HG02852 (cell line): Measurements from ENCODE around the gene IQCE.
"Not testable (repeated sequence)": the region's sequence is repeated elsewhere in the genome, so short reads cannot be mapped to it uniquely, and the experiment has no call there.

Experiments
- ATAC-seq: cut with Tn5 transposase; IDR thresholded peaks from one replicate; pipeline ENCODE4 v1.9.1; 2021; ENCODE audit warnings: mild to moderate bottlenecking, moderate library complexity; ENCODE audit not compliant: unreplicated experiment

IQCE gene

DNA sequence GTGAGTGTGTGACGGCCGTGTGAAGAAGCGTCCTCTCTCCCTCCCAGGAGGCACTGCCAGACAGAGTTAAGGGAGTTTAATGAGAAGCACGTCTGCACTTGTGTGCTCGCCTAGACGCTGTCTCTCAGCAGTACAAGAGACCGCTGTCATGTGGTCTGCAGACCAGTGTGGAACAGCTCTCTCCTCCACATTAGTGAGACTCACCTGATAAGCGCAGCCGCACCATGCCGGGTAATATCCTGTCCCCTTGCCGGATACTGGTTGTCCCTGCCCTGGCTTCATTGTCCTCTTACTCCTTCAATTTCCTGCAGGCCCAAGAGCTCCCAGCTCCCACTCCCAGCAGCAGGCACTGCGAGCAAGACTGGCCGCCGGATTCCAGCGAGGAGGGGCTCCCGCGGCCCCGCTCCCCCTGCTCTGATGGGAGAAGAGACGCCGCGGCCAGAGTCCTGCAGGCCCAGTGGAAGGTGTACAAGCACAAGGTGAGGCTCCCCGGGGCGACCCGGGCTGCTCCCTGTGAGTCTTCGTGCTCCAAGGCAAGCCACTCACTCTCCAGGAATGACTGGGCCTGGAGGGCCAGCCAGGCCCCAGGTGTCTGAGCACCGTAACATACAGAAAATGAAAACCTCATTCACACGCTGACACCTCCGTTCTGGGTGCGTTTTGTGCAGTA is 39.5 kb downstream of the IQCE start:
- ATAC-seq, result no peak

- no peak for ATAC-seq
These were observed 42.3 kb downstream of the IQCE start for GRCh38 chr7:2601065-2601464.

GRCh38 chr7:2601907-2602306 is 43.1 kb downstream of the IQCE start:
- ATAC-seq, result no peak

- ATAC-seq, result no peak
These were observed 43.7 kb downstream of the IQCE start for GRCh38 chr7:2602406-2603043.

DNA sequence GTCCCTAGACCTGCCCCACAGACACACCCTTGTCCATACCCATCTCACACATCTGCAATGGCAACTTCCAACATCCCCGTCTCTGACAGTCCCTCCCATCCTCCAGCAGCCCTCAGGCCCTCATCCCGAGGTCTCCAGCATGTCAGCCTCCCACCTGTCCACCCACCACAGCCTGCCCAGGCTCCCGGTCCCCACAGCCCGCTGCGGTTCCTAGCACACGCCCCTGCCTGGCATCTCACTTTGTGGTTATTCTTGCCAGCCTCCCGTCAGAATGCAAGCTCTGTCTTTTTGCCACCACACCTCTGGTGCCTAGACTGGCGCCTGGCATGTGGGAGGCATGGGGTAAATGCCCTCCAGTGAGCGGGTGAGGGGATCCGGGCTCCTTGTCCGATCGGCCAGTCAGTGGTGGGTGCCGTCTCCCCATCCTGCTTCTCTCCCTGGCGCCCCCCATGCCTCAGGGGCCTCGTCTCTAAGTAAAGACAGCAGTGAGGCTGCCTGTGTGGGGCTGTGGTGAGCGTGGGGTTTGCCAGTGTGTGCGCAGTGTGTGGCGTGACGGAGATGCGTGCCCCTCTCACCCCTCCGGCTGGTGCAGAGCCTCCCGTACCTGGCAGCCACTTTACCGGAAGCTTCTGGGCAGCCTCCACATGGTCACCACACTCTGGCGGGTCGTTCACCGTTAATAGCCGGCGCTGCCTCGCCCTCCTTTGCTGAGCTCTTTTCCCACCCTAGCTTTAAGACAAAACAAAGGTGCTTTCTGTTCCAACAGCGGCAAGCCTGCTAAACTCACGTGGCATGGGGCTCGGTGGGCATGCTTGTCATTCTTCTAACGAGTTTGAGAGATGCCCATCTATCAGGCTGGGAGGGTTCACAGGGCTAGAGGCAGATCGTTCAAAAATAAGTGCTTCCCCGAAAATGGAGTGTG is 44.5 kb downstream of the IQCE start:
- no peak for ATAC-seq

DNA sequence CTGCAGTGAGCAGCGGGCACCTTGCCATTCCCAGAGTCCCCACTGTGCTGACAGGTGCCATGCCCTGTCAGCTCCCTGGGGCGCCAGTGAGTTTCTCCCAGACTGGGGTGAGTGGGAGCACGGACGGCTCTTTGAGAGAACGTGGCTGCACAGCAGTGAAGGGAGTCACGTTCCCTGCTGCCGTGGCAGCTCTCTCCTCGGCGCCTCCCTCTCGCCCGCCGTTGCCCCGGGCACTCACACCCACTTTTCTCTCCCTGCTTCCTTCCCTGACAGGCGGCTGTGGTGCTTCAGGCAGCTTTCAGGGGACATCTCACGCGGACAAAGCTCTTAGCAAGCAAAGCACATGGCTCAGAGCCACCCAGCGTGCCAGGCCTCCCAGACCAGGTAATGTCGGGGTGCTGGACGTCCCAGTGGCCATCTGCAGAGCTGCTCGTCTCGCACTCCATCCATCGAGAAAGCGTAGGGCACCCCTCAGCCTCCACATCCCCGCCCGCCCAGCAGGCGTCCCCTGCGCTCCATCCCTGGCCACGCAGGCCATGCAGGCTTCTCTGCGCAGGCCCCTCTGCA is 45.9 kb downstream of the IQCE start:
- no peak for ATAC-seq

DNA sequence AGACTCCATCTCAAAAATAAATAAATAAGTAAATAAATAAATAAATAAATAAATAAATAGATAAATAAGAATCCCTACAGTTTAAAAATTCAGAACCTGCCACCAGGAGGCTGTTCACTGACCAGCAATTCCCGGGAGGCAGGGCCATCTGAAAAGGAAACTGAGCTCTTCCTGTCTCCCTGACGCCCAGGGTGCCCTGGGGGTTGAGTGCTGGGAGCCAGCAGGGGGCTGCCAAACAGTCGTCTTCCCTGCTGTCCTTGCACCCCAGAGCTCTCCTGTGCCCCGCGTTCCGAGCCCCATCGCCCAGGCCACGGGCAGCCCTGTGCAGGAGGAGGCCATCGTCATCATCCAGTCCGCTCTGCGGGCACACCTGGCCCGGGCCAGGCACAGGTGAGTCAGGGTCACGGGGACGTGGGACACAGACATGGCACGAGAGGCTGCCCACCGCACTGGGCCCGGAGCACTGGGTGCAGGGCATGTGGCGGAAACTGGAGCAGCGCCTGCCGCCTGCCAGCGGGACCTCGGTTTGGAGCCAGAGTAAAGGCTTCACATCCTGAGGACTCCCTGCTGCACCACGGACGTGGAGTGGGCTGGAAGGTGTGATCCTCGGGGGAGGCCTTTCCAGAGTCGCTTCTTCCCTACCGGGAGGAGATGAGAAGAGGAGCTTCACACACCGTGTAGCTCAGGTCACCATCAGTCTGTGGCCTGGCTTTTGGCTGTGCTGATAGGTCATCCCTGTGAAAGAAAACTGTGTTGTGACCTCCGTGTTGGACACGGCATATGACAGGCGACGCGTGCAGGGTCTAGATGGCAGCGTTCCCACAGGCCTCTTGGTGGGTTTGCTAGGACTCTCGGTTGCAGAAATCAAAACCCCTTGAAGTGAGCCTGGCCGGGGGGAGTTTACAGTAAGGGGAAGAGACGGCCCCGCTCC is 47.1 kb downstream of the IQCE start:
- ATAC-seq, result no peak

DNA sequence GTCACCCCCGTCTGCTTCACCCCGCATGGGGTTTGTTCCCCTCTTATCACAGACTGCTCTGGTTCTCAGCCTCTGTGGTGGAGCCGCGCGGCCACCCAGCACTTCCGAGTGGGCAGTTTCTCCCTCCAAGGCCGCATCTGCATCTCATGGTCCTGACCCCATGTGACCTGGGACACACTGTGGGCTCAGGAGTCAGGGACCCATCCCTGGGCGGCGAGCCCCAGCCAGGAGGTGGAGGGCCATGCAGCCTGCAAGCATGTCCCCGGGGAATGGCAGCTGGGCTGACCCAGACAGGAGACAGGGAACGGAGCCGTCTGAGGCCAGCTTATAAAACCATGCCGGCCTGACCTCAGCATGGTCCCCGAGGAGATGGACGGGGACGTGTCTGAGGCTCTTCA is 47.8 kb downstream of the IQCE start:
- no peak for ATAC-seq

GRCh38 chr7:2607122-2607922 is 48.5 kb downstream of the IQCE start:
- no peak for ATAC-seq

GRCh38 chr7:2607923-2608904 is 49.4 kb downstream of the IQCE start:
- no peak for ATAC-seq

DNA sequence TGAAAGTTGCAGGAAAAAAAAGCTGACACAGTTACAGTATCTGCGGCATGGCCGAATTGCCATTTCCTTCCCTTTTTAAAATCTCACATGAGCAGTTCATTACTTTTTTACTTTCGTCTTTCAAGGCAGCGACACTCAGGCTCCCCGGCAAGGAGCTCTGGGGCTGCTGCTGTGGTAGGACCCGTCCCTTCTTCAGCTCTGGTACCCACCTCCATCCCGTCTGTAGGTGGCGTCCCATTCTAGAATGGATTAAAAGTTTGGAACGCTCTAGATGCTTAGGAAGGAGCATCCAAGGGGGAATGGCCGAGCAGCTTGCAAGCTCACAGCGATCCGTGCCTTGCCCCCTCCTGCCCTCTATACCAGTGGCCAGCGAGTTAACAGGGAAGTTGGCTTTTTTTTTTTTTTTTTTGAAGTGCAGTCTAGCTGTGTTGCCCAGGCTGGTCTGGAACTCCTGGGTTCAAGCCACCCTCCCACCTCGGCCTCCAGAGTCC is 50.2 kb downstream of the IQCE start:
- no peak for ATAC-seq

DNA sequence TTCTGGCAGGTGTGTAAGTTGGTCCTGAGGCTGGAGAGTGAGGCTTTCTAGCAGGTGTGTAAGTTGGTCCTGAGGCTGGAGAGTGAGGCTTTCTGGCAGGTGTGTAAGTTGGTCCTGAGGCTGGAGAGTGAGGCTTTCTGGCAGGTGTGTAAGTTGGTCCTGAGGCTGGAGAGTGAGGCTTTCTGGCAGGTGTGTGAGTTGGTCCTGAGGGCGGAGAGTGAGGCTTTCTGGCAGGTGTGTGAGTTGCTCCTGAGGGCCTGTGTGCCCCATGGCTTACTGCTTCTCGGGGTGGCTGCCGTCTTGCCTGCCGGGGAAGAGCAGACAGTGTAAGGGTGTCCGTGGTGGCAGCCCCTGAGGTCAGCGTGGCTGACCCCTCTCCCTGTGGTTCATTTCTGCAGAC is 50.9 kb downstream of the IQCE start:
- not testable (repeated sequence) for ATAC-seq

- no peak for ATAC-seq
These were observed 51.7 kb downstream of the IQCE start for GRCh38 chr7:2610466-2610865.

DNA sequence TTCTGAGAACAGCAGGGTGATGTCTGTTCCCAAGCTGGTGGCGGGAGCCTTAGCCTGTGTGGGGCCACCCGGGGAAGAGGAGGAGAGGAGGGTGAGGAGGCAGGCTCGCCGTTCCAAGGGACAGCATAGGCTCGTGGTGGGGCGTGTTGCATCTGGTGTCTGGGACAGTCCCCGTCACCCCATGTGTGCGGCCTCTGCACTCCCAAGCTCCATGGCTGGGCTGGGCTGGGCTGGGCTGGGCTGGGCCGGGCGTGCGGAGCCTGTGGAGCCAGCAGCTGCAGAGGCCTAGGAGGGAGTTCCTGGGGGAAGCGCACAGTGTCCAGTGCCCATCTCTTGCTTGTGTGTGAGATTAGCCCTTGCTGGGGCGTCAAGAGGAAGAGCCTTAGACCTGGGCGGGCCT is 52.1 kb downstream of the IQCE start:
- no peak for ATAC-seq

DNA sequence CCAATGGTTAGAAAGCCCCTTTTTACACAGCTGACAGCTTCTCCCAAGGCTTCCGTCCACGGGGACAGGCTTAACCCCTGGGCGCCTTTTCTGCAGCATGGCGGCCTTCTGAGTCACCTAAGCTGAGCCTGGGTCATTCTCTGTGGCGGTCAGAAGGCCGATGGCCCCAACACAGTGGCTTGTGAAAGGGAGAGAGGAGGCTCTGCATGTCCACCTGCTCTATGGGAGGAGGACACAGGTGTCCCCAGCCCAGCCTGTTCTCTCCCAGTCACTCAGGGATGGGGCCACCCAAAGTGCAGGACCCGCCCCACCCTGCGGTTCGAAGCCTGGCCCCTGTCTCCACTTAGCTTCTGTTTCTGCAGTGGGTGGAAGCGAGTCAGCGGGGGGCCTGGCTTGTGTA is 52.6 kb downstream of the IQCE start:
- no peak for ATAC-seq

DNA sequence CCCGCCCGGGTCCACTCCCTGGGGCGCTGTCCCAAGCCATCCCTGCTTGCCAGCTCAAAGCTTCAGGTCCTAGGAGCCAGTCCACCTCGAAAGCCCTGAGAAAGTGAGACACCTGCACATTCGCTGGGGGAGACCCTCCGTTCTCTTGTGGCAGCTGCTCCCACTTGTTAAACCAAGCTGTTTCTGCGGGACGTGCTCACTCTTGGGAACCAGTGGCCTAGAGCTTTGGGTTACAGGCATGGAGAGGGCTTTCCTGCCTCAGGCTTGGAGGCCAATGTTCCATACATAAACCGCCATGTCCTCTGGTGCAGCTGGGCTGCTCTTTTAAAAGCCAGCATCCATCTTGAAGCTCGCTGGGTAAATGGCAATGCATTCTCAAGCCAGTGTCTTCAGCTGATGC is 53.1 kb downstream of the IQCE start:
- ATAC-seq, result no peak

DNA sequence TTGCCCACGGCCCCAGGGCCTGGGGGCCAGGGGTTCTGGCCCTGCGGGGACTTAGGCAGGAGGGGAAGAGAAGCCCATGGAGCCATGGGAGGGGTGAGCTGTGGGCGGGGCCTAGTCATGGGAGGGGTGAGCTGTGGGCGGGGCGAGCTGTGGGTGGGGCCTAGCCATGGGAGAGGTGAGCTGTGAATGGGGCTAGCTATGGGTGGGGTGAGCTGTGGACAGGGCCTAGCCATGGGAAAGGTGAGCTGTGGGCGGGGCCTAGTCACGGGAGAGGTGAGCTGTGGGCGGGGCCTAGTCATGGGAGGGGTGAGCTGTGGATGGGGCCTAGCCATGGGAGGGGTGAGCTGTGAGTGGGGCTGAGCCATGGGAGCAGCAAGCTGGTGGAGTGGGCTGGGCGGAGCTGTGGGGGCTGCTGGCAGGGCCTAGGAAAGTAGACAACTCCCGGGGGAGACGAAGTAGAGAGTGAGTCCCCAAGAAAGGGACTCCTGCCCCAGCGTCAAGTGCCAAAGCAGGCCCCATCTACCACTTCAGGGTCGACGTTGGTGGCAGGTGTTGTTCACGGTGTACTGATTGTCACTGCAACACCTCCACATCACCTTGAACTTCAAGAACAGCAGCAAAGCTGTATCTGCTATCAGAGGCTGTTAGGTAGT is 53.8 kb downstream of the IQCE start:
- no peak for ATAC-seq
